GM23248 (cell line): Measurements from ENCODE around the gene IRF5.

Source experiments
- EZH2 ChIP-seq: fragments of 200-600 bp; sonication (generic); IDR thresholded peaks from 2 replicates; pipeline ENCODE4 v1.6.1; 2018; ENCODE audit warnings: antibody characterized with exemption, mild to moderate bottlenecking; ENCODE audit not compliant: insufficient read depth, poor library complexity, severe bottlenecking
- EZH2phosphoT487 ChIP-seq: fragments of 200-600 bp; sonication (generic); IDR thresholded peaks from 2 replicates; pipeline ENCODE4 v1.6.1; 2018; ENCODE audit warnings: antibody characterized with exemption, moderate library complexity, mild to moderate bottlenecking, low read depth; ENCODE audit not compliant: insufficient read depth

DNA sequence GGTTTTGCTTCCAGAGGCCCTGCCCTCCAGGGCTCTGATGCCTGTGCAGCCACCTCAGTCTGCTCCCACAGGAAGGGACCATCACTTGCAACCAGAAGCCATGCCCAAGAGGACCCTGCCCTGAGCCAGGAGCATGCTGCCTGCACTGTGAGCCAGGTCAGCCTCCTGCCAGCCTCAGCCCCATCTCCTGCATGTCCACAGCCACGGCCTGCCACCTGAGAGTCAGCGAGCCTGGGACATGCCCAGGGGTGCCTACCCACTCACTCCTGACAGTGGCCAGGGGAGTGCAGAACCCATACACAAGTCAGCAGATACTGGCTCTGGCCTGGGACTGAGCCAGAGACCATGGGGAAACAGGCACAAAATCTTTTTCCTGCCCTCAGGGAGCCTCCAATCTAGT is 20.6 kb upstream of the IRF5 start:
- TF ChIP-seq EZH2 (no peak), EZH2phosphoT487 (no peak)
